SHP77 (cell line): ENCODE results near the gene SIRT2.
A peak's percentile ranks its signal among the peaks of the same experiment; 100 is the strongest.
"Not testable (repeated sequence)": the region's sequence is repeated elsewhere in the genome, so short reads cannot be mapped to it uniquely, and the experiment has no call there.

Experiments
- DNase-seq, 2 experiments: peaks; one replicate each; lab custom pipeline; 2025; lab: John Stamatoyannopoulos, UW

The SIRT2 gene

DNA sequence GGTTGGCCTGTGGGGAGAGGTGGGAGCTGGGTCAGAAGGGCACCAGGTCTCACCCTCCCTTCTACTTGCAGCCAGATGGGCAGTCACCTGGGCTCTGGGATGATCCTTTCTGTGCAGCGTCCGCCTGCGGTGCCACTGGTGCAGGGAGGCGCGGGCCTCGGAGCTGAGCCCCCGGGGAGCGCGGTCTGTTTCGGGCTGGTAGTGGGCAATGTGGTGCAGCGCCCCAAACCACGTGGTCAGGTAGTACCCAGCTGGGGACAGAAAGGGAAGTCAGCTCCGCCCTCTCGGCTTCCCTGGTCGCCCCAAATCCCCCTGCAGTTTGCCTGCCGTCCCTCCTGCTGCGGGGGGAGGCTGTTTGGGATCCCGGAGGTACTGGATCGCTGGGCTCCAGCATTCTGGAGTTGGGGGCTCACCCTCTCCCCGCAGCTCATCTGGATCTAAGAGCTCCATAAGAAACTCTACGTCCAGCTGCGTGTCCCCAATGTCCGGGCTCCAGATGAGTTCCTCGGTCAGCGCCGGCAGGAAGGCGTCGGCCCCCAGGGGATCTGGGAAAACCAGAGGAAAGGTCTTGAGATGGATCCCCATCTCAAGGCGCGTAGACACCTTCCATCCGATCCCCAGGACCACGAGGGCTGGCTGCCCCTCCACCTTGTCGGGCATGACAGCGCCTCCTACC lies 30.1 kb downstream of the SIRT2 start:
- peak in 1 of 2 experiments; percentile 52 for DNase-seq

DNA sequence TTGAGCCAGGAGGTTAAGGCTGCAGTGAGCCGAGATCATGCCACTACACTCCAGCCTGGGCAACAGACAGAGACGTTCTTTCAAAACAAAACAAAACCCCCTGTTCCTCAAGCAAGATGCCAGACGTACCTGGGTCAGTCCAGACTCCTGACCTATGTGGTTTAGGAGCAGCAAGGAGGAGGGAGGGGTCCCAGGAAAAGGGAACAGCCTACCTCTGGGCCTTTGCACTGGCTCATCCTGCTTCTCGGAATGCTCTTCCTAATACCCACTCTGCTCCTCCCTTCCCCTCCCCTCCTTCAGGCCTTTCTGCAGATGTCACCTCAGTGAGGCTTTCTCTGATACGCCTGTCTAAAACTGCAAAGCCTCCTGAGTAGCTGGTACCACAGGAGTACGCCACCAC lies 30.9 kb downstream of the SIRT2 start:
- no peak for DNase-seq

DNA sequence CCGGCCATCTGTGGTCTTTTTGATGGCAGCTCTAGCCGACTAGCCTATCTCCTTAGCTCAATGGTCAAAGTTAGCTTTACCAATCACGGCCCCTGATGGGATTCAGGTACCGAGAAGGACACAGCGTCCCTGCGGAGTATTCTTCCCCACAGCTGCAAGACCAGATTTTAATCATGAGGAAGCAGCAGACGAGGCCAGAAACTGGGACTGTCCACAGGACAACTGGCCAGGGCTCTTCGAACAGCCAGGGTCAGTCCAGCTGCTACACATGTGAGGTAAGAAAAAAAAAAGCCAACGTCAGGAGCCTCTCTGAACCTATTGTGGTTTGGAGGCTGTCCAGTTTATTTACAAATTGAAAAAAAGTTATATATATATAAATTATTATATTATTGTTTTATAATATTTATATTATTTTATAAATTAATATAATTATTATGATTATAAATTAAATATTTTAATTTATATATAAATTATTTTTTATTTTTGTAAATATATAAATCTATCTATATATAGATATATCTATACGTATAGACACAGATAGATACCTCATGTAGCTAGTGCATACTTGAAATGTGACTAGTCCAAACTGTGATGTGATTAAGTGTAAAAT lies 32.1 kb downstream of the SIRT2 start:
- no peak for DNase-seq

DNA sequence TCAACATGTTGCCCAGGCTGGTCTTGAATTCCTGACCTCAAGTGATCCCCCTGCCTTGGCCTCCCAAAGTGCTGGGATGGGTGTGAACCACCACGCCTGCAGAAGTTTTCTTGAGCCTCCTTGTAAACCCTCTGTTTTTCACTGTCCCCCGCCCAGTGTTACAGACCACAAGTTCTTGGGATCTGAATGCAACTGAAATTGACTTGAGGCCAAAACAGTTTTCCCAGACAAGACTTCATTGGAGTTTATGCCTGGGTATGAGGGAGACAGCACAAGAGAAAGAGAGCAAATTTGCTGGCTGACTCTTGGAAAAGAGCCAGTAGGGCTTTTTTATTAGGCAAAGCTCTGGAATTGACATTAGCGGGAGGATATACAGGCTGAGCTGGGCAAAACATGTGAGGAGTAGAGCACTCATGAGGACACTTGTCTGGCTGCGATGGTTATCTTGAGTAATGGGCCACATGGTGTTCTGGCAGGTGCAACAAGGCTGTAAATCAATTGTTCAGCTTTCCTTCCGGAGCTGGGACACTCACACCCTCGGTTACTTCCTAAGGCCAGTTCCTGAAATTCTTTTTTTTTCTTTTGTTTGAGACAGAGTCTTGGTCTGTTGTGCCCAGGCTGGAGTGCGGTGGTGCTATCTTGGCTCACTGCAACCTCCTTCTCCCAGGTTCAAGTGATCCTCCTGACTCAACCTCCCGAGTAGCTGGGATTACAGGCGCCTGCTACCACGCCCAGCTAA lies 36.9 kb downstream of the SIRT2 start:
- peak; percentile 92 to 93 for DNase-seq

DNA sequence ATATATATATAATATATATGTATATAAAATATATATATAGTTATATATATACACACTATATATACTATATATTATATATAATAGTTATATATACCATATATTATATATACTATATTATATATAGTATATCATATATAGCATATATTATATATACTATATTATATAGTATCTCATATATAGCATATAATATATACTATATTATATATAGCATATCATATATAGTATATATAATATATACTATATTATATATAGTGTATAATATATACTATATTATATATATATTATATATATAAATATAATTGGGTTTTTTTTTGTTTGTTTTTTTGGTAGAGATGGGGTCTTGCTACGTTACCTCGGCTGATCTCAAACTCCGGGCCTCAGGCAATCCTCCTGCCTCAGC lies 38.0 kb downstream of the SIRT2 start:
- DNase-seq = no peak

DNA sequence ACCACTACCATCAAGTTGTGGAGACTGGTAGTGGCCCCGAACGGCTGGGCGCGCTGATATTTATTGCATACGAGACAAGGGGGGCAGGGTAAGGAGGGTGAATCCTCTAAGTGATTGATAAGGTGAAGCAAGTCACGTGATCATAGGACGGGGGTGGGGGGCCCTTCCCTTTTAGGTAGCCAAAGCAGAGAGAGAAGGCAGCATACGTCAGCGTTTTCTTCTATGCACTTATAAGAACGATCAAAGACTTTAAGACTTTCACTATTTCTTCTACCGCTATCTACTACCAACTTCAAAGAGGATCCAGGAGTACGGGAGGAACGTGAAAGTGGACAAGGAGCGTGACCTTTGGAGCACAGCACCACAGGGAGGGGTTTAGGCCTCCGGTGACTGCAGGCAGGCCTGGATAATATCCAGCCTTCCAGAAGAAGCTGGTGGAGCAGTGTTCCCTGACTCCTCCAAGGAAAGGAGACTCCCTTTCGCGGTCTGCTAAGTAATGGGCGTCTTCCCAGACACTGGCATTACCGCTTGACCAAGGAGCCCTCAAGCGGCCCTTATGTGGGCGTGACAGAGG lies 39.7 kb downstream of the SIRT2 start:
- DNase-seq = not testable (repeated sequence)

DNA sequence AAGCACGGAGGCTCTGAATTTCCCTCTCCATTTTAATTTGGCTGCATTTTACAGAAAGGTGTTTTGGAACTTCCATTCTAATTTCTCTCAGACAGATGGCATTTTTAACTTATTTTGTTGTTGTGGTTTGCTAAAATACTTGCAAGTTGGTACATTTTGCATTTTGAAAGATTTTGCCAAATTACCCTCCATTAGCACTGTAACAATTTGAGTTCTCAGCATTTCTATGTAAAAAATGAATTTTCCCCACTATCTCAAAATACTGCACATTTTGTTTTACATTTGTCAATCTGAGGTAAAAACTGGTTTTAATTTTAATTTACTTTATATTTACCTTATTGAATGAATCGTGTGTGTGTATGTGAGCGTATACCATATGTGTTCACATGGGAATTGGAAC lies 42.6 kb downstream of the SIRT2 start:
- no peak for DNase-seq

DNA sequence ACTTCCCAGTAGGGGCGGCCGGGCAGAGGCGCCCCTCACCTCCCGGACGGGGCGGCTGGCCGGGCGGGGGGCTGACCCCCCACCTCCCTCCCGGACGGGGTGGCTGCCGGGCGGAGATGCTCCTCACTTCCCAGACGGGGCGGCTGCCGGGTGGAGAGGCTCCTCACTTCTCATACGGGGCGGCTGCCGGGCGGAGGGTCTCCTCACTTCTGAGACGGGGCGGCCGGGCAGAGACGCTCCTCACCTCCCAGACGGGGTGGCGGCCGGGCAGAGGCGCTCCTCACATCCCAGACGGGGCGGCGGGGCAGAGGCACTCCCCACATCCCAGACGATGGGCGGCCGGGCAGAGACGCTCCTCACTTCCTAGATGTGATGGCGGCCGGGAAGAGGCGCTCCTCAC lies 43.7 kb downstream of the SIRT2 start:
- DNase-seq = not testable (repeated sequence)

DNA sequence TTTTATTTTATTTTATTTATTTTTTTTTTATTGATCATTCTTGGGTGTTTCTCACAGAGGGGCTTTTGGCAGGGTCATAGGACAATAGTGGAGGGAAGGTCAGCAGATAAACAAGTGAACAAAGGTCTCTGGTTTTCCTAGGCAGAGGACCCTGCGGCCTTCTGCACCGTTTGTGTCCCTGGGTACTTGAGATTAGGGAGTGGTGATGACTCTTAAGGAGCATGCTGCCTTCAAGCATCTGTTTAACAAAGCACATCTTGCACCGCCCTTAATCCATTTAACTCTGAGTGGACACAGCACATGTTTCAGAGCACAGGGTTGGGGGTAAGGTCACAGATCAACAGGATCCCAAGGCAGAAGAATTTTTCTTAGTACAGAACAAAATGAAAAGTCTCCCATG lies 44.5 kb downstream of the SIRT2 start:
- DNase-seq = not testable (repeated sequence)

DNA sequence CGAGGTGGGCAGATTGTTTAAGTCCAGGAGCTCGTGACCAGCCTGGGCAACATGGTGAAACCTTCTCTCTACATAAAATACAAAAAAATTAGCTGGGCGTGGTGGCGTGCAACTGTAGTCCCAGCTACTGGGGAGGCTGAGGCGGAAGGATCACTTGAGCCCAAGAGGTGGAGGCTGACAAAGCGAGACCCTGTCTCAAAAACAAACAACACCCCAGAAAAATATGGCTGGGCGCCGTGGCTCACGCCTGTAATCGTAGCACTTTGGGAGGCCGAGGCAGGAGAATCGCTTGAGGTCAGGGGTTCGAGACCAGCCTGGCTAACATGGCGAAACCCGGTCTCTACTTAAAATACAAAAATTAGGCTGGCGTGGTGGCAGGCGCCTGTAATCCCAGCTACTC lies 46.2 kb downstream of the SIRT2 start:
- DNase-seq = no peak

DNA sequence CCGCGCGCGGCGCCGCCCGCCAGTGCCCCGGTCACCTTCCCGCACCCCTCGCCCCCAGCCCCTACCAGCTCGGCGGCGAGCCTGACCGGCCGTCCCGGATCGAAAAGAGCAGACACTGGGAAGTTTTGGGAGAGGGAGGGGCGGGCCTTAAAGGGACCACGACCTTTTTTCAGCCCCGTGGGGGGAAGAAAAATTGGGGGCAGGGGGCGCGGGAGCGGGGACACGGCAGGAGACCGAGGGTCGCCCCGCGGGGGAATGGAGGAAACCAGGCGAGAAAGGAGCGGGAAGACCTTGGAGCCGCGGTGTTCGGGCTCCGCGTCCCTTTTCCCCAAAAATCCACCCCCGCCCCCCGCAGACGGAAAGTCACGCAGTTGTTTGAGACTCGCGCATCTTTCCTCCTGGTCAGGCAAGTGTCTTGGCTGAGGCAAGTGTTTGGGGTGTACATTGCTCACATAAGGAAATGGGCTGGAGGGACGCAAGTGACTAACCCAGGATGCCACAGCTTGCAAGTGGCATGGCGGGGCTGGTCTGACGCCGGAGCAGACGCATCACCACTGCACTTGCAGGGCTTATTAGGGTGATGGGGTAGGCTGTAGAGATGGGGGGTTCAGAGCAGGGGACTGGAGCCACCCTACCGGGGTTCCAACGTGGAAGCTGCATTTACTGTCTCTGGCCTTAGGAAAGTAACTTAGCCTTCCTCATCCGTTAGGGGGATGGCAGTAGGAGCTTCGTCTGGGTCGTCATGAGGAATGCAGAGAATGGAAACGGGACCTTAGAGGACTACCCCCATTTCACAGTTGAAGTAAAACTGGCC lies 47.0 kb downstream of the SIRT2 start:
- peak; percentile 38 to 49 for DNase-seq

DNA sequence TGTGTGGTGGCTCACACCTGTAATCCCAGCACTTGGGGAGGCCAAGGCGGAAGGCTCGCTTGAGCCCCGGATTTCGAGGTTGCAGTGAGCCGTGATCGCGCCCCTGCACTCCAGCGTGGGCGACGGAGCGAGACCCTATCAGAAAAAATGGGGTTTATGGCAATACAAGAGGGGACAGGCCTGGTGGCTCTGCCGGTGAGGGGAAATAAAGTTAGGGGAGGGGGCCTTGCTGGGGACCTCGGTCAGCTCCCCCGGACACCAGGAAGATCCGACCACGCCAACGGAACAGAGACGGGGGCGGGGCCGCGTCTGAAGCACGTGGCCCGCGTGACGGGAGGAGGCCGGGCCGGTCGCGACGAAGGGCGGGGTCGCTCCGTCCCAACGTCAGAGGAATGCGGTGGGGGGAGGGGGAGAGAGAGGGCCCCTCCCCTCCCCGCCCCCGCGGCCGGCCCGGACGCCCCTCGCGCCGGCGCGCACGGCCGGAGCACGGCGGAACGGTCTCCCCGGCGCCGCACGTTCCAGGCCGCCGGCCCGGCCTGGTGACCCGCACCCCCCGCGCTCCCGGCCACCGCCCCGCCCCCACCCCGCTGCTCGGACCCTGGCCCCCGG lies 47.7 kb downstream of the SIRT2 start:
- DNase-seq = peak; percentile 89 to 94

DNA sequence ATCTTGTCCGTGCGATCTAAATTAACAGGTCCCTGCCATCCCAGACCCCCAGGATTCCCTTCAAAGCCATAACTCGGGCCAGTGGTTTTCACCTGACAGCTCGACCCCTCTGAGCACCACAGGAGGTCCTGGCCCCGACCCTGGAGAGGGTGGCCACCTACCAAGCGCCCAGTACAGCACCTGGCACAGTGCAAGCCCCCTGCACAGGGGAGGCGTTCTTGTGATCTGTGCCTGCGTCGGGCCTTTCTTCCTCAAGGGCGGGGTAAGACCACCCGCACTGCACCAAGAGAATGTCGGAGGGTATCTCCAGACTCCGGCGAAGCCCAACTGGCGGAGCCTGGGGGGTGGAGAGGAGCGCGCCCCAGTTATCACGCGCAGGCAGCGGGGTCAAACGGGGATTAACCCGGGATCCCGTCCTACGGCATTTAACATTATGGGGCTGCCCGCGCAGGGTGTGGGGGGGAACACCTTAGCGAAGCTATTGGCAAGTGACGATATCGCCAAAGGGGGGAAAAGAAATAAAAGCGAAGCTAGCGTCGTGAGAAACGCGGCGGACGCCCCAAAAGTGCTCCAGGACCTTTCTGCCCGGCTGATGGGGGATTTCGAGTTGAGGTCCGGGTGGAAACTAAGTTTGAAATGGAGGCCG lies 48.3 kb downstream of the SIRT2 start:
- DNase-seq = no peak

DNA sequence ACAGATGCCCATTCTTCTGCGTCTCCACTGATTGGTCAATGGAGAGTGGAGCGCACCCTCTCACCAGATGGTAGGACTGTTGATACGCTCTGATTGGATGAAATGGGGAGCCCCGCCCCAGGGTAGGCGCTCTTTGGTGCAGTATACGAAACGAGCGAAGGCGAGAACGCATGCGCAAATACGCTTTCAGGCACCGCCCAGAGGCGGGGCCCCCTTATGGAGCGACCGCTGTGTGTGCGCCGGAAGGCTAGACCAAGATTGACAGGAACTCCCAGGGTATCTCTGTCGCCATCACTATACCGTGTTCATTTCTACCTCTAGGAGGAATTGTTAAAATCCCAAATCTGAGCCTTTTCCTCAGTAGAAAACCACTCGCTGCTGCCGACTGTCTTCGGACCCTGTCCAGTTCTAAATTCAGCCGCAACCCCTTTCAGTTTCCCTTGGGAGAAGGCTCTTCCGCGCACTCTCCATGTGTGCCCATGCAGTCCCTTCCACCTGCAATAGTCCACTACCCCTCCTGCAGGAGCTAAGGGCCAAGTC lies 48.9 kb downstream of the SIRT2 start:
- DNase-seq = peak; percentile 69 to 77

DNA sequence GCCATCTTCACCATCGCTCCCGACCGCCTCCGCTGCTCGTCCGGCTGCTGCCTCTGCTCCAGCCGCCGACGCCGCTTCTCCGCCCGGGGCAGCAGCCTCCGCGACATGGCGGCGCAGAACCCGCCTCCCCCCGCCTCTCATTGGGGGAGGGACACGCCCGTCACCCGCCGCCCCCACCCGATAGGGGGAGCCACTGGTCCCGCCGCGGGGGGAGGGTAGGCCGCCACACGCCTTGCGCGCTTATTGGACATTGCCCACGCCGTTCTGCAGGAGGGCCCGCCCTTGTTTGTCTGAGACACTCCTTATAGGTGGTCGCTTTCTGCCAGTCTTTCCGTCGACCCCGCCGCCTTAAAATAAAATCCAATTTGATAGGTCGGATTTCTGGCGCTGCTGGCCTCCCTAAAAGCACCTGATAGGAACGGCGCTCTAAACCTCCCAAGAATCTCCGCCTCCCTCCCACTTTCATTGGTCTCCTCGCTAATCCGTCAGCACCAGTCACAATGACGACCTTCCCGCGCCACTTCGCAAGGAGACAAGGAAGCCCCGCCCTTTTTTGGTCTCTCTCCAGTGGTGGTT lies 49.5 kb downstream of the SIRT2 start, which contains the start of gene HNRNPL:
Gene HNRNPL (minus strand): TSS at position 127 of the 576 bp plus-strand sequence. CDS start 20 bp downstream, at position 107.
- peak; percentile 100 for DNase-seq

DNA sequence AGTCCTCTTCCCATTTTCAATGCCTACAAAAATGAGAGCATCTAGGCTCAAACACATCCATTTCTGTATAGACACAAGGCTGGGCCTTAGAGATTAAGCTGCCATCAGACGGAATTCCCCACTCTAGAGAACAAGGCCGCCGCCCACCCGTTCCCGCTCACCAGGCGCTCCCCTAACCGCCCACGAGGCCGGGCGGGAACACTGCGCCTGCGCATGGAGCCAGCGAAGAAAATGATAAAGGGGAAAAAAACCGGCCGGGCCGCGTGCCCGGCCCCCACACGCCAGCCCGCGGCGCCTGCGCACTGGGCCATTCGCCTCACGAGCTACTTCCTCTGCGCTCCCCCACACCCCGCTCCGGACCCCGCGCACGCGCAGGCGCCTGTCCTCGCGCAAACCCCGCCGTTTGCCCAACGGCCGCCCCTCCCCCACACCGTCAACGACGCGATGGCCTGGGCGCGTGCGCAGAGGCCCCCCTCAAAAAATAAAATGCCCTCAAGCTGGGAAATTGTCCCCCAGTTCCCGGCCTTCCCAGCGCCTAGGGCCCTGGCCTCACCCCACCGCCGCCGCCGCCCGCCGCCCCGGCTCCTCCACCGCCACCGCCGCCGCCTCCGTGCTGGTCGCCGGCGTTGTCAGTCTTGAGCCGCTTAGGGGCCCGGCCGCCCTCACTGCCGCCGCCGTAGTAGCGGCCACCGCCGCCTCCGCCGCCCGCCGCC lies 50.1 kb downstream of the SIRT2 start:
- DNase-seq = peak; percentile 95 to 97

DNA sequence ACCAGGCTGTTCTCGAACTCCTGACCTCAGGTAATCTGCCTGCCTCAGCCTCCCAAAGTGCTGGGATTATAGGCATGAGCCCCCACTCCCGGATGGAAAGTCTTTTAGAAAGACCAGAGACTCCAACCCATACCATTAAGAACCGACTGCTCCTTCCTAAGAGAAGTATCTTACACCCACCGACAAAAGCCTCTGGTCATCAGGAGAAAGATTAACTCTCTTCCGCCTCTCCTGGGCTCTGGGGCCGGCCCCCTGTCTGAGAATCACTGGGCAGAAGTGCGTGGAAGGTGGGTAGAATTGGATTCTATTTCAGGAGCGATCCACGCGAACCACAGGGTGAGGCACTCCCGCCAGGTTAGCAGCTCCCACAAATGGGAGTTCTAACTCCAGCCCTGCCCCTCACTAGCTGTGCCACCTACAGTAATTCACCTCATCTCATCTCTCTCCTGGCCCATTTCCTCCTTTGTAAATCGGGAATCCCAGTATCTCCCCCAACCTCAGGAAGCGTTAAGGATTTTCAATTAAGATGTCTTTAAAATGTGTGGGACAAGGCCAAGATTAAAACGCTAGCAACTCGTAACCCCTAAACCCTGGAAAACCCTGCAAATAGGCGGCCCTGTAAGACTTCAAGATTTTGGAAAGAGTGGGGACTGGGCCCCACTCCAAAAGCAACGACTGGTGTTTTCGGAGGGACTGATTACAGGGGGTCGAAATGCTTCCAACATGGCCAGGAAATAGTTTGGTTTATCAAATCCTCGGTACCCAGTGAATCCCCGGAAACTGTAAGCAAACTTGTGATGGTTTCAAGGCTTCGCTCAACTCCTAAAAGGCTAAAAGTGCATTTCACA lies 50.9 kb downstream of the SIRT2 start:
- DNase-seq = no peak

DNA sequence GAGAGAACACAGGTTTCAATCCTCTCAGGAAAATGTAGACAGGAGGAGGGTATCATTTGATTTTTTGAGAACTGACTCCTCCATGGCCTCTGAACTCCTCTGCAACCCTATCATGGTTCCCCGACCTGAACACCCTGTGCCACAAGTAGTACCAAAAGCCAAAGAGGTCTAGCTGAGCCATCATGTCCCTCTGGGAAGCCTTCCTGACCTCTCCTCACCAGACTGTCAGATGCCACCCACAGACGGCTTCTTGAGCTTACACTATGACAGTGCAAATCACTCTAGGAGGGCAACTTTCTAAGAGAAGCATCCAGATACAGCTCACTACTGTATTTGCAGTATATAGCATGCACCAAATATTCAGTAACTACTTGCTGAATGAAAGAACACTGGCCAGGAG lies 53.3 kb downstream of the SIRT2 start:
- DNase-seq = no peak
